Measurements from ENCODE around the gene HOXB1. TPM values are rescaled to one million over a fixed set of nuclear protein-coding genes. Genes with fewer than 3 reads are reported as not detected.
A peak's percentile ranks its signal among the peaks of the same experiment; 100 is the strongest.

Gene HOXB1
- total and polyA plus RNA-seq, 2 of the 8 experiments (the other 6 are each of a cell fraction or from before 2014, with no cell fraction given), result not detected

DNA sequence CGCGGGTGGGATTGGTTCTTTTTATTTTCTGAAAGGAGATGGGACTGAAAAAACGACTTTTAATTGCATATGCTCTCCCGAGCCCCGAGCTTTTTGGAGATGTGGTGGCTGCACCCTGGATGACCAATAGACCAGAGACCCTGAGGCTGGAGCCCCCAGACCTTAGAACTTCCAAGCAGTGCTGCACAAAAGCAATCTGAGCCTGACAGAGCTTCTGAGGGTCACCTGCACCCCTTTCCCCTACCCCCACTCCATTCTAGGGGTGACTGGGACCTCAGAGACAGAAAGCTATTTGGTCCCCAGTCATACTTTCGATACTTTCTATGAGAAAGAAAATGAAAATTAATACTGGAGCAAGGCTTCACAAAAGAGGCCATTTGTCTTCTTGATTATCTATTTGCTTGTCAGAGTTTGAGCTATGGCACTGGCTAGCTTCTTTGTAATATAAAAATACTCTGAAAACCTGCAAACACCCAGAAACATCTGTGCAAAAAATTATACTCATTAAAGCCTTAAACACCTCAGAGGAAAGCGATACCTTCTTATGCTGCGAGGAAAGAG, 43.8 kb upstream of the HOXB1 start (continued):
- TF ChIP-seq, protein P1, sequence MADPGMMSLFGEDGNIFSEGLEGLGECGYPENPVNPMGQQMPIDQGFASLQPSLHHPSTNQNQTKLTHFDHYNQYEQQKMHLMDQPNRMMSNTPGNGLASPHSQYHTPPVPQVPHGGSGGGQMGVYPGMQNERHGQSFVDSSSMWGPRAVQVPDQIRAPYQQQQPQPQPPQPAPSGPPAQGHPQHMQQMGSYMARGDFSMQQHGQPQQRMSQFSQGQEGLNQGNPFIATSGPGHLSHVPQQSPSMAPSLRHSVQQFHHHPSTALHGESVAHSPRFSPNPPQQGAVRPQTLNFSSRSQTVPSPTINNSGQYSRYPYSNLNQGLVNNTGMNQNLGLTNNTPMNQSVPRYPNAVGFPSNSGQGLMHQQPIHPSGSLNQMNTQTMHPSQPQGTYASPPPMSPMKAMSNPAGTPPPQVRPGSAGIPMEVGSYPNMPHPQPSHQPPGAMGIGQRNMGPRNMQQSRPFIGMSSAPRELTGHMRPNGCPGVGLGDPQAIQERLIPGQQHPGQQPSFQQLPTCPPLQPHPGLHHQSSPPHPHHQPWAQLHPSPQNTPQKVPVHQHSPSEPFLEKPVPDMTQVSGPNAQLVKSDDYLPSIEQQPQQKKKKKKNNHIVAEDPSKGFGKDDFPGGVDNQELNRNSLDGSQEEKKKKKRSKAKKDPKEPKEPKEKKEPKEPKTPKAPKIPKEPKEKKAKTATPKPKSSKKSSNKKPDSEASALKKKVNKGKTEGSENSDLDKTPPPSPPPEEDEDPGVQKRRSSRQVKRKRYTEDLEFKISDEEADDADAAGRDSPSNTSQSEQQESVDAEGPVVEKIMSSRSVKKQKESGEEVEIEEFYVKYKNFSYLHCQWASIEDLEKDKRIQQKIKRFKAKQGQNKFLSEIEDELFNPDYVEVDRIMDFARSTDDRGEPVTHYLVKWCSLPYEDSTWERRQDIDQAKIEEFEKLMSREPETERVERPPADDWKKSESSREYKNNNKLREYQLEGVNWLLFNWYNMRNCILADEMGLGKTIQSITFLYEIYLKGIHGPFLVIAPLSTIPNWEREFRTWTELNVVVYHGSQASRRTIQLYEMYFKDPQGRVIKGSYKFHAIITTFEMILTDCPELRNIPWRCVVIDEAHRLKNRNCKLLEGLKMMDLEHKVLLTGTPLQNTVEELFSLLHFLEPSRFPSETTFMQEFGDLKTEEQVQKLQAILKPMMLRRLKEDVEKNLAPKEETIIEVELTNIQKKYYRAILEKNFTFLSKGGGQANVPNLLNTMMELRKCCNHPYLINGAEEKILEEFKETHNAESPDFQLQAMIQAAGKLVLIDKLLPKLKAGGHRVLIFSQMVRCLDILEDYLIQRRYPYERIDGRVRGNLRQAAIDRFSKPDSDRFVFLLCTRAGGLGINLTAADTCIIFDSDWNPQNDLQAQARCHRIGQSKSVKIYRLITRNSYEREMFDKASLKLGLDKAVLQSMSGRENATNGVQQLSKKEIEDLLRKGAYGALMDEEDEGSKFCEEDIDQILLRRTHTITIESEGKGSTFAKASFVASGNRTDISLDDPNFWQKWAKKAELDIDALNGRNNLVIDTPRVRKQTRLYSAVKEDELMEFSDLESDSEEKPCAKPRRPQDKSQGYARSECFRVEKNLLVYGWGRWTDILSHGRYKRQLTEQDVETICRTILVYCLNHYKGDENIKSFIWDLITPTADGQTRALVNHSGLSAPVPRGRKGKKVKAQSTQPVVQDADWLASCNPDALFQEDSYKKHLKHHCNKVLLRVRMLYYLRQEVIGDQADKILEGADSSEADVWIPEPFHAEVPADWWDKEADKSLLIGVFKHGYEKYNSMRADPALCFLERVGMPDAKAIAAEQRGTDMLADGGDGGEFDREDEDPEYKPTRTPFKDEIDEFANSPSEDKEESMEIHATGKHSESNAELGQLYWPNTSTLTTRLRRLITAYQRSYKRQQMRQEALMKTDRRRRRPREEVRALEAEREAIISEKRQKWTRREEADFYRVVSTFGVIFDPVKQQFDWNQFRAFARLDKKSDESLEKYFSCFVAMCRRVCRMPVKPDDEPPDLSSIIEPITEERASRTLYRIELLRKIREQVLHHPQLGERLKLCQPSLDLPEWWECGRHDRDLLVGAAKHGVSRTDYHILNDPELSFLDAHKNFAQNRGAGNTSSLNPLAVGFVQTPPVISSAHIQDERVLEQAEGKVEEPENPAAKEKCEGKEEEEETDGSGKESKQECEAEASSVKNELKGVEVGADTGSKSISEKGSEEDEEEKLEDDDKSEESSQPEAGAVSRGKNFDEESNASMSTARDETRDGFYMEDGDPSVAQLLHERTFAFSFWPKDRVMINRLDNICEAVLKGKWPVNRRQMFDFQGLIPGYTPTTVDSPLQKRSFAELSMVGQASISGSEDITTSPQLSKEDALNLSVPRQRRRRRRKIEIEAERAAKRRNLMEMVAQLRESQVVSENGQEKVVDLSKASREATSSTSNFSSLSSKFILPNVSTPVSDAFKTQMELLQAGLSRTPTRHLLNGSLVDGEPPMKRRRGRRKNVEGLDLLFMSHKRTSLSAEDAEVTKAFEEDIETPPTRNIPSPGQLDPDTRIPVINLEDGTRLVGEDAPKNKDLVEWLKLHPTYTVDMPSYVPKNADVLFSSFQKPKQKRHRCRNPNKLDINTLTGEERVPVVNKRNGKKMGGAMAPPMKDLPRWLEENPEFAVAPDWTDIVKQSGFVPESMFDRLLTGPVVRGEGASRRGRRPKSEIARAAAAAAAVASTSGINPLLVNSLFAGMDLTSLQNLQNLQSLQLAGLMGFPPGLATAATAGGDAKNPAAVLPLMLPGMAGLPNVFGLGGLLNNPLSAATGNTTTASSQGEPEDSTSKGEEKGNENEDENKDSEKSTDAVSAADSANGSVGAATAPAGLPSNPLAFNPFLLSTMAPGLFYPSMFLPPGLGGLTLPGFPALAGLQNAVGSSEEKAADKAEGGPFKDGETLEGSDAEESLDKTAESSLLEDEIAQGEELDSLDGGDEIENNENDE (IDR thresholded peaks at IDR 0.05; ENCODE audit: insufficient replicate concordance, low read length), result no peak
- TF ChIP-seq ZNF274 (IDR thresholded peaks at IDR 0.05; ENCODE audit: borderline replicate concordance, extremely low read depth, low read length), result no peak
- TF ChIP-seq EZH2 (IDR thresholded peaks at IDR 0.05; ENCODE audit: low read depth, low read length, severe bottlenecking), result peak; percentile 89
- TF ChIP-seq KDM1A (IDR thresholded peaks at IDR 0.05; ENCODE audit: borderline replicate concordance, low read length), result no peak
- TF ChIP-seq BACH1 (IDR thresholded peaks at IDR 0.05; ENCODE audit: low read length), result no peak
- TF ChIP-seq RNF2 (IDR thresholded peaks at IDR 0.05; ENCODE audit: borderline replicate concordance, low read depth, low read length, missing control alignments, poor library complexity, severe bottlenecking), result peak; percentile 87
